ENCODE results near the gene HOXC12.

- TF ChIP-seq POLR2AphosphoS5 (IDR thresholded peaks at IDR 0.05; ENCODE audit: low read depth, low read length) (no peak), POLR2A (IDR thresholded peaks at IDR 0.05; ENCODE audit: low read depth, low read length) (no peak), TAF1 (IDR thresholded peaks at IDR 0.05; ENCODE audit: borderline replicate concordance, low read depth, low read length) (no peak)
Measured at GRCh38 chr12:53976823-53977595, 22.3 kb downstream of the HOXC12 start.

Measured in GM12892 (cell line).